Stimulated activated CD8-positive, alpha-beta memory T cell treated with anti-CD3 and anti-CD28 coated beads, Interleukin-7, amount 100 ng/mL, for 4 hours (primary cell): ENCODE results near the gene MEIS1.
"Not testable (repeated sequence)": the region's sequence is repeated elsewhere in the genome, so short reads cannot be mapped to it uniquely, and the experiment has no call there.

ENCODE experiments used
- DNase-seq, 2 donors: peaks; one replicate each; pipeline ENCODE4 v3.0.0-alpha.2; 2020; ENCODE audit warnings: low read depth in 2 of 2

MEIS1 gene

DNA sequence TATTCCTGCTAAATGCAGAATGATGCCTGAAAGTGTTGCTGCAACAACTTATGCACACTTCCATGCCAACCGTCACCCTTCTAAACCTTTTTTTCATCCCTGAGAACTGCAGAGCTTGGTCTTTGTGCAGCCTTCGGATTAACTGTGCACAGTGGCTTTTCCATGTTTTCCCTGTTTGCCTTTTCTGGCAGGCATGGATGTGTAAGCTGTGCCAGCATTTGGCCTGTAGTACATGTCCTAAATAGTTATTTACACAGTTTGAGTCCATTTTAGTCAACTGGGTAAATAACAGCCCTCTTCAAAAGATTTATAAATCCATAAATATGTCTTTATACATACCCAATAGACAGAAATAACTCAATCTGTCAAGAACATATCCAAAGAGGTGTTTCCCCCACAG lies 31.5 kb downstream of the MEIS1 start:
- no peak for DNase-seq

DNA sequence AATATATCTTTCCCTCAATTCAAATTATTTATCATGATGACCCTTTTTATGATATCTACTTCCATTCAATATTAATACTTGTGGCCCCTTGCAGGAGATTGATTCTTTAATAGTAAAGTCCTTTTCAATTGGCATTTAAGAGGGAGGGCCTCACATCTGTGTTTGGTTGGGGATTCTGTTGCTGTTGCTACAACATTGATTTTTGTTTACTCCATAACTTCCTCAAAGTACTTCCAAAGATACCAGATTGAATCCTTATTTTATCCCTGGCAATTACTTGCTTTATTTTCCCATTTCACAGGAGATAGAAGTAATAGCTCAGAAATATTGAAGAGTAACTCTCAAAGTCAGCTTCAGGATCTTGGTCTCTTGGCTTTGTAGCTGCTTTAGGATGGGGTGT lies 32.8 kb downstream of the MEIS1 start:
- no peak for DNase-seq

DNA sequence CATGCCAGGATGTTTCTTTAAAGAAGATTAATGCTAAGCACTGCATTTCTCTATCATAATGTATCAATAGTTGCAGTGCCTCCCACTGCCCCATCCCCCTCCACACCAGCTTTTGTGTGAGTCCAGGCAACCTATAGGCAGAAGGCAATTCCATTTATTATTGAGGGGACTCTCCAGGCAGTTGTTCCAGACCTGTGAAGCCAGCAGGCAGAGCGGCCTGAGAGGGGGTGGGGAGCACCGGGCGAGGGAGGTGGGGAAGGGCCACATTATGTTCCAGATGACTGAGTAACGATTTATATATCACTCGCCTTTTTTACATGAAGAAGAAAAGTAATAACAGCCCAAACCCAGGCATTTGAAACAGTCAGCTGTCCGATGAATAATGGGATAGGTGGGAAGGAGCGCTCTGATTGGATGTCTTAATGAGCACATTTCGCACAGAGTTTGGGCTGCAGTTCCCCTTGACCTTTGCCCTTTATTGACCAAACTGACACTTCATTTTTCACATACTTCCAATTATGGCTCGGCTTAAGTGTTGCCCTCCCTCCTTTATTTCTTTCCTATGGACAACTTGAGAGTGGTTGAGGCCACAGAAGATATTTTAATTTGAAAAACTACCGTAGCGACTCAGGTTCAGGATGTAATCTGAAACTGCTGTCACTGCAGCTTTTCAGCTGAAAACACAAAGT lies 34.4 kb downstream of the MEIS1 start:
- no peak for DNase-seq

DNA sequence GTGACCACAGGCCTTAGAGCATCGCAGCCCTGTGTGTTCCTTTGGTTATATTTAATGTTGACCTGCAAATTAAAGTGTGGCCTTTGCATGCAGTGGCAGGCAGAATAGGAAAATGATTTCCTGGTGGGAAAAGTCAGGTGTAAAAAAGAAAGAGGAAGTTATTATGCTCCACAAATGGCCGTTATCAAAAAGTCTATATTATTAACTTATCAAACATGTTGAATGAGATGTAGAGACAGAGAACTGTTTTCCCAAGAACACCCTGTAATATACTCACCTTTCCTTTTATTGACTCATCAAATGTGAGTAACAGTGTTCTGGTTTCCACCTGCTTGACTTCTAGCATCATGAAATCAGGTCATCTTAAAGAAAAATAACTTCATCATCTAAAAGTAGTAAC lies 35.3 kb downstream of the MEIS1 start:
- DNase-seq, result no peak

DNA sequence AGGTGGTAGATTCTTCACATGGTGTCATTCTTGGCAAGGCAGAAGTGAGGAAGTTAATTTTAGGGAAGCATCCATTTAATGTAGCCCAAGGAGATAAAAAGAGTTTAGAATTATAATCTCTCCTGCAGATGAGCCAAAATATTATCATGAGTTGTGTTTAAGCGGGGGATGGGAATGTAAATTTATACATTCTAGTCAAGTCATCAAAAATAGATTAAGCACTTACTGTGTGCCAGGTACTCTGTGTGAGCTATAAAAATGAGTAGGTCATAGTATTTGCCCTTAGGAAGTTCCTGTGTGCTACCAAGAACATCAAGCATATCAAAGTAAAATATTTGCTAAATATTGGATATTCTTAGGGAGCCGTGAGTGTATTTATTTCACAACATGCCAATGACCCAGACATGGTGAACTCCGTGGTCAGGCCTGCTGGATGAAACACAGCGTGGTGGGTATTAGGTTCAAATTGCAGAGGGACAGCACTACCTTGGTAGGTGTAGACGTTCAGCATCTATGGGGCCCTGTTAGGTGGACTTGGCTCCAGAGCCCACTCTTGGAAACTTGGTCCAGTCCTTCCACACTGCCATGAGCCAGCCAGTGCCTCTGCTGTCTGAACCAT lies 37.4 kb downstream of the MEIS1 start:
- no peak for DNase-seq

DNA sequence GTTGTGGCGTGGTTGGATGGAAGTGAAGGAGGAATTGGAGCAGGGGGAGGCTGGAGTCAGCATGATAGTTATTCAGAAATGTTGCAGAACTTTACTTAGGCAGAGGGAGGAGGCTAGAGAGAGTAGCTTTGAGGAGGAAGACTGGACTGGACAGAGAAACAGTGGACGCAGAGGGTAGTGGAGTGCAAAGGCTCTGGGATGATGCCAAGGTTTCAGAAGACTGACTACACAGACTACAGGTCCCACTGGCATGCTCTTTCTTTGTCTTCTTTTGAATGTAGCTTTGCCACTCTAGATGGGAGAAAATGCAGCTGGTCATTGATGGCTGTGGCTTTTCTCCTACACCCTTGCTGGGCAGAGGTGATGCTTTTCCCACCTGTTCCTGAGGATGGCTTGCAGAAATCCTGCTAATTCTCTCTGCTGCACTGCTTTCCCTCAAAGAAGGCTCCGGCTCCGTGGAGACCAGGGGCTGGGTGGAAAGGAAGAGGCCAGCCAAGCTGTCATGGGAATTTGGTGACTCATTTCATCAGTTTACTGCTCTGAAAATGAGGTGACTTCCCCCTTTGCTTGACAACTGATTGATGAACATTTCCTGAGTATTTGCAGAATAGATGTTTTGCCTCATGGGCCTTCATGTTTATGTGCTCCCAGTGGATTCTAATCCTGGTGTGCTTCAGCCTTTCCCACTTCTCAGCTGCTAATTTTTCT lies 42.4 kb downstream of the MEIS1 start:
- DNase-seq, result no peak

DNA sequence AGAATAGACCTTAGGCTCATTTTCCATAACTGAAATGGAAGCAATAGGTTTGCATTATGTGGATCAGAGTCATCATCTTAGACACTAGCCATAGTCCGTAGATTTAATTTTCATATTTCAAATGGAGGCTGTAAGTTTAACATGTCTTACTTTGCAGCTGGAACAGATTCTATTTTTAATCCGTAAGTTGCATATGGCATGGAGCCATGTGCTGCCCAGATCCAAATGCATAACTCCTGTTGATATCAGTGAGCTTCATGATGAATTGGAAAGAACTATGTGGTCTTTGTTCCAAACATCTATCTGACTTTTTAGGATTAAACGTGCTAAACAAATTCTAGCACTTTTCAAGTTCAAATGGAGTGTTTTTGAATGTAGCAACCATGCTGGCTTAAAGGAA lies 43.4 kb downstream of the MEIS1 start:
- DNase-seq, result no peak

DNA sequence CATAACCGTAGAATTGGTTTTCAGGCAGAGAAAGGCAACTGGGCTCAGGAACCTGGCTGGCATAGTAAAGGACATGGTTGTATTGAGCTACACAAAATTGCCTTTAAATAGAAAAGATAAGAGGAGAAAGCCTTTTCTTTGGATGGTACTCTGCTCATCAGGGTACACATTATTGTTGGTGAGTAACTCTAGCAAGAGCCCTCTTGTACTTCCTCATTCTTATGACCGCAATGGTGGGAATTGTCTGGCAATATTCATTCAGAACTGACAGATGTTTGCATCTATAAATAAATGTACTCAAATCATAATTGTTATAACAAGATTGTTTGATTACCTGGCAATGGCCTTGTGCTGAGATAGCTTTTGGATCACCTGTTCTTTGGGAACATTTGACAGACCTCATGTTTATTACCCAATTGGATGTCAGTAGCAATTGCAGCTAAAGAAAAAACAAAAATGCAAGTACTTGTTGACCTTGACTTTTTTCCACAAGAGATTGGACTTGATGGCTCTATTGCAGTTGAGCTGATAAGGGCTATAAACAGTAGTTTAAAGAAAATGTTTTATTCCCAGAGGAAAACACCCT lies 43.9 kb downstream of the MEIS1 start:
- no peak for DNase-seq

DNA sequence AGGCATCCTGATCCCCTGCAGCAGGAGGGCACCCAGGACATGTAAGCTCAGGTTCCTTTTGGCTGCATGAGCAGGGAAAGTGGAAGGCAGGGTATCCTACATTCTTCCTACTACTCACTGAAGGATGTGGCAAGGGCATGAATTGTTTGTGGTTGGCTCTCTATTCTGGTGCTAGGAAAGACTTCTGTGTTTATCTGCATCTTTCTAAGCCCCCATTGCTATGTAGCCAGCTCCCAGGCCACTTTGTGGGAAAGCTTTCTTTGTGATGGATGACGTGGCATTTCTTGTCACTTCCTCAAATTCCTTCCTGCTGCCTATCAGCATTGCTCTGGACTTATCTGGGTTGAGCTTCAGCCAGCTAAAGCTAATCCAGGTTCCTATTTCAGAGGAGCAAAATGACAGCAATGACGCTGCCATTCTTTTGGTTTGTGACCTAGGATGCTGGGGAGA lies 46.2 kb downstream of the MEIS1 start:
- no peak for DNase-seq

DNA sequence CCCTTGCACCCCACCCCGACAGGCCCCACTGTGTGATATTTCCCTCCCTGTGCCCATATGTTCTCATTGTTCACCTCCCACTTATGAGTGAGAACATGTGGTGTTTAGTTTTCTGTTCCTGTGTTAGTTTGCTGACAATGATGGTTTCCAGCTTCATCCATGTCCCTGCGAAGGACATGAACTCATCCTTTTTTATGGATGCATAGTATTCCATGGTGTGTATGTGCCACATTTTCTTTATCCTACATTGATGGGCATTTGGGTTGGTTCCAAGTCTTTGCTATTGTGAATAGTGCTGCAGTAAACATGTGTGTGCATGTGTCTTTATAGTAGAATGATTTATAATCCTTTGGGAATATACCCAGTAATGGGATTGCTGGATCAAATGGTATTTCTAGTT lies 50.3 kb downstream of the MEIS1 start:
- not testable (repeated sequence) for DNase-seq

DNA sequence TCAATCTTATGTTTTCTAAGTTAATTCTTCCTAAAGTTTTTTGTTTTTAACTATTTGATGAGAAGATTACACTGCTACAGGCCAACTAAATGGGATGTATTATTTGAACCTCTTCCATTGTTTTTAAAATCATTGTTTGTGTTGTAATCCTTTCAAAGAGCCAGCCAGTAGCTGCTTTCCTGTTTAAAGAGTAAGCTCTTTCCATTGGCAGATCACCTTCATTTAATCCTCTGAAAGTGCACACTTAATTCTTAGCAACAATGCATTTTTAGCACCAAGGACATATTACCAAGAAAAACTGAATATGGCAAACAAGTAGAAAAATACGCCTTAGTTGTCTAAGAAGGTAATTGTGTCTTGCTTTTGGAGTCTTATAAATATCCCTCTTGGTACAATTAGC lies 54.0 kb downstream of the MEIS1 start:
- no peak for DNase-seq

DNA sequence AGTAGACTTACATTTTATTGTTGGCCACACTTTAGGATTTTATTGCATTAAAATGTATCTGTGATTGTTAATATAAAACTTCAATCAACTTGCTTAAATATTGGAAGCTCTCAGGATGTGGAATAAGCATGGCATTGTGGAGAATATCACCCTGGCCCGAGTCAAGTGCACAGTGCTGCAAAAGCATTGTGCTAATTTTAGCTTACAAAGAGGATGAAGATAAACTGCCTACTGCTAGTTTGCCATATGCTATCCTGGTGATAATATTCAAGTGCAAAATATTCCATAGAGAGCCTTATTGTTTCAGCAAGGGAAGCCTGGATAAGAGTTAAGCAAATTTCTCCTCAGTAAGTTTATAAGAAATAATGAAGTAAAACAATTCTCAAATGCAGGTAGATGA lies 54.5 kb downstream of the MEIS1 start:
- no peak for DNase-seq

DNA sequence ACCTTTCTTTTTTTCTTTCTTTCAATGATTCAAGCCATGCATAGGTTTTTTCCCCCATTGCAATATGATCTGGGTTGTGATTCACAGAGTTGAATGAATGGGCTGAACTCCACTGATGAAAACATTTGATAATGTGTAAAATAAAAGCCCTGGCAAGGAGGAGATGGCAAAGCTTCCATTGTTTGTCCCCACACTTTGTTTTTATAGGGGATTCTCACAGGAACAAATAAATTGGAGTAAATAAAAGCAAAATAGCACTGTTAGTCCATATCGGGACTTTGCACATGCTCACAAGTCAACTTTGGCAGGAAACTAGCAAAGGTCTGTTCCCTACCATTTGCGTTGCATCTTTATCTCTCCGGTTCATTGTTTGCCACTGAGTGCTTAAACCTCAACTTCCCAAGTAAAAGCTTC lies 55.7 kb downstream of the MEIS1 start:
- no peak for DNase-seq

DNA sequence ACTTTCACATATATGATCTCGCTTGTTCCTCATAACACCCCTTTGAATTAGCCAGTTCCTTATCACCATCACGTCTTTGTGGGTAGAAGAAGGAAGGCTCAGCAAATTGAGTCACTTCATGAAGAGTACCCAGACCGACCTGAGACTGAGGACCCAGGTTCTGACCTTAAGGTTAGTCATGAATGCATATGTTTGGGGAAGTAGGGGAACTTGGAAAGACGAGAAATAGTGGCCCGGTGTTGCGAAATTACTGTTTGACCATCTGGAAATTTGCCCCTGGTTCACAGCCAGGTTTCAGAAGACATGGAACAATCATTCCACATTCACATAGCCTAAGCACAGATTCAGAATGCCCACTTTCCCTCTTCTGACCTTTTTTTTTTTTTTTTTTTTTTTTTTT lies 59.8 kb downstream of the MEIS1 start:
- no peak for DNase-seq

DNA sequence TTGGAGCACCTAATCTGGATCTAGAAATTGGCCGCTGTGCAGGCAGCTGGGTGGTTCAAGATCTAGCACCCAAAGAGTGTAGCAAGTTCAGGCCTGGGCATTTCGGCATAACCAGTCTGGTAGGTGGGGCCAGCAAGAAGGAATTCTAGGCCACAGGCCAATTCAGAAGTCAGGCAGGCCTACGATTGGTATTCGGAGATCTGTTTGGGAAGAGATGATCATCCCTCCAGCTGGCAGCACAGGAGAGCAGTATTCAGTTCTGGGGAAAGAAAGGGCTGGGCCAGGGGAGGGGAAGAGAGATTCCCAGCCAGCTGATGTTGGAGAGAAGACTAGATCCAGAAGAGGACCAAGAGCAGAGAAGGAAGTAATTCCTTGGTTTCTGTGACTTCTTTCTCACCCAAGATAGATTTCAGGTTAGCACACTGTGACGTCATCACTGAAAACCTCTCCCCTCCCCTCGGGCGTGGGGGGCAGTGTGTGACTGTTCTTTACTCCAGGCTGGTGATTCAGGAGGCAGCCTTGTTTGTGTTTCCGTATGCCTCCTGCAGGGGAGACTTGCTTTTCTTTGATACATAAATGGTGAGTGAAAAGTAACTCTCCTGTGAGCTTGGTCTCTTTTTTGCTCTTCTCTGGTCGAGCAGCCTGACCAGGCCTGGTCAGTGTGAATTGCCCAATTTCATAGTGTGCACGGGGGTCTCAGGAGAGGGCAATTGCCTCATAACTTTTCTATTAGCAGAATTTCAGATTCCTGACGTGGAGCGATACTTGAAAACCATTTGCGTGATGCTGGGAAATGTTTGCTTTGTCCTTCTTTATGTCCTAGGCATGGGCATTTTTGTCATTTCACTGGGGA lies 61.1 kb downstream of the MEIS1 start:
- no peak for DNase-seq

DNA sequence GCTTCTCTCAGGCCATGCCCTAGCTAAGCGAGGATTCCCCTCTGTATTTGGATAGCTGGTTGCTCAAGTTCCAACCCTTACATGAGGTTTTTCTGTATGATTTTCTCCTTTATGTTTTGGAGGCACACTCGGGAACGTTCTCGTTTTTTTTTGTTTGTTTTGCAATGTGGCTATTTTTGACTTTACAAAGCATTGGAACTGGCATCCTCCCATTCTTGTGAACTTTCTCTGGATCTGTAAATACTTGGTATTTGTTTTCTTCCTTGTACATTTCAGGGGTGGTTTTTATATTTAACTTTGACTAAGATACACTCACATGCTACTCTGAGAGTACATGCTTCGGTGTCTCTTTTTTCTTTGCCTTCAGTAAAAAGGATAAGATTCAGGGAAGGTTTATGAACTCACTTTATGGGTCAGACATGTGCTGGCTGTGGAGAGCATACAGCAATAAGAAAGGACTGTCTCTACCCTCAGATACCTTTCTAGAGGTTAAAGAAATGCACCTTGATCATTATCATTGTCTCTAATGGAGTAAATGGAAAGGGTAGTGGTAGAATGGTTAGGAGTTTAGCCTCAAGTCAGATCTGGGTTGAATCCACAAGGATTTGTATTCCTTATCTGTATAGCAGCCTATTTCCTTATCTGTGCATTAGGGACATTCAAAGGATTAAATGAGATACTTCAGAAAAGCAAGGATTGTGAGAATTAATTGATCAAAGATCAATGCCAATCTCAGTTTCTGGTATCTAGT lies 61.9 kb downstream of the MEIS1 start:
- no peak for DNase-seq

DNA sequence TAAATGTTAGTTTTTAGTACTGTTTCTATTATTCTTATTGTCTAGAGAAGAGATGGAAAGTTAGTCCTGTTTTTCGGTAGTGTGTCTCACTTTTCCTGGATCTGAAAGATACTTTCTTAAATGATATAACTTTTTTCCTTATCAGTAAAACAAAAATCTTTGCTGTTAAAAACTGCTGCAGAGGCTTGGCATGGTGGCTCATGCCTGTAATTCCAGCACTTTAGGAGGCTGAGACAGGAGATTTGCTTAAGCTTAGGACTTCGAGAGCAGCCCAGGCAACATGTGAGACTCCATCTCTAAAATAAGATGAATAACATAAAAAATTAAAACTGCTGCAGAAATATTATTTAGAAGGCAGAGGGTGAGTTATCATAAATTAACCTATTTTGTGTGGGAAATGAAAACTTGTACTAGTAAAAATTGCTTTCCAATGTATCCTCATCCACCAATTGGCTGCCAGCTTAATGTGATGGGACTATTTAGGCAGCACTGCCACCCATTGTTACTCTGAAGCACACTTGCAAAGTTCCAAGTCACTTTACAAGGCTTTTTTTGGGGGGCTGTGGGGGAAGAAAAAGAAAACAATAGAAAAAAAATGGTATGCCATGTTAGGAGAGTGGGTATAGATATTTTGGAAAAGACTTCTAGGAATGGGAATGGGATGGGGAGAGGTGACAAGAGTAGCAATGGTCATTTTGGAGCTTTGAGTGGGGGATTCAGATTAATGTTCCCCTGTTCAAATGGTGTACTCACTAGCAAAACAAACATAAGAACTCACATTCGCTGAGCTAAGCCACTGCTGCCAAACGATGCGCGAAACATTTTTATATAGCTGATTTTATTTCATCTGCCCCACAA lies 62.7 kb downstream of the MEIS1 start:
- no peak for DNase-seq

DNA sequence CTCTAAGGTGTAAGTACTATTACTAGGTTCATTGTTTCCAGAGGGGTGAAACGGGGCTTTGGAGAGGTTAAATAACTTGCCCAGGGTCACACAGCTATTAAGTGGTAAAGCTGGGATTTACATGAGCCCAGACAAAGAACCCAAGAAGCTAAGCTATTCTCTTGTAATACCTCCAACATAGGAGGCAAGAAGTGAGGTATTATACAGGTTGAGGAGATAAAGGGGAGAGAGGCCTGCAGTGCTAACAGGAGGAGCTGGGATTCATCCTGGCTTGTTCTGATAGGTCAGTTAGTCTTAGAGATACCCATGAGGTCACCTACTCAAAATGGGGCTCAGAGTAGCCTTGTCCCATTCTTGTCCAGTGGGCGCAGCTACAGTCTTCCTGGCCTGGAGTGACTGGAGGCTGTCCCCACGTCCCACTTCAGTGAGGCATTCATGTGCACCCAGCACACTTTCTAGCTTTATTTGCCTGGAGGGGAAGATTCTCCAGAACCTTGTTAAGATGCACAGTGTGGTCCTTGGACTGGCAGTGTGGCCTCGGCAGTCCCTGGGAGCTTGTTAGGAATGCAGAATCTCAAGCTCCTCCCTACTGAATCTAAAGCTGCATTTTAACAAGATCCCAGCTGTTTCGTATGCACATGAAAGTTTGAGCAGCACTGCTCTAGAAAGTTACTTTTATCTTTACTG lies 63.5 kb downstream of the MEIS1 start:
- no peak for DNase-seq

DNA sequence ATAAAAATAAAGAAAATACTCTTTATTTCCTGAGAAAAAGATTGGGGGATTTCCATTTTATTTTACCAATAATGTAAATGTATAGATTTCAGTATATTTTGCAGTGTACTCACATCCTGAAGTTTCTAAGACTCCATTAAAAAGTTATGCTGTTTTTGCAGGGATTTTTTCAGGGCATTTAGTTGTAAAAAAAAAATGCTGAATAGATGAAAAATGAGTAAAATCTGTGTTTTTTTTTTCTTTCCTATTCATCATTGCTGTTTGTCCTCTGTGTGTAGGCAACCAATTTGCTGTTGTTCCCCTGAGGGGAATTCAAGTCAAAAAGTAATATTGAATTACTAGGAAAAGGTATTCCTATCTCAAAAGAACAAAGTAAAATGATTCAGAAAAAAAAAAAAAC lies 66.3 kb downstream of the MEIS1 start:
- DNase-seq, result no peak

DNA sequence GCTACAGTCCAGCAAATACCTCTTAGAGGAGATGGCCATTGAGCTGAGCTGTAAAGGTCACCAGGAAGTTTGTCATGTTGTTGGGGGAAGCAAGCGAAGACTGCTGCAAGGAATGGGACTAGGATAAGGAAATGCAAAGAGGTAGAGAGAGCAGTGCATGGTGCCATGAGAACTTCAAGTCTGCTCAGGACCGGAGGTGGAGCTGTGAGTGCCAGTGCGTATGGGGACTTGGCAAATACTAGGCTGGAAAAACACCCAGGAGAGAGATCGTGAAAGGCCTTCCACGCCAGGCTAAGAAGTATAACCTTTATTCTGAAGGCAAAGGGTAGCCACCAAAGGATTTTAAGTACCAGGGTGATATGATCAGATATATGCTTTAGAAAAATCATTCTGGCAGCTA lies 71.3 kb downstream of the MEIS1 start:
- DNase-seq, result no peak
